SHP77 (cell line): ENCODE results near the gene DNTT.

Experiments used
- DNase-seq, 2 experiments: peaks; one replicate each; lab custom pipeline; 2025; lab: John Stamatoyannopoulos, UW

Gene DNTT

GRCh38 chr10:96304230-96304629, at the start of gene DNTT:
Gene DNTT (plus strand): TSS chr10:96304434. CDS start chr10:96304498, 64 bp downstream.
- no peak for DNase-seq

- no peak for DNase-seq
Measured at GRCh38 chr10:96254976-96255375, 49.3 kb upstream of the DNTT start.

GRCh38 chr10:96255549-96256333, 48.5 kb upstream of the DNTT start:
- no peak for DNase-seq

- DNase-seq: no peak
Measured at GRCh38 chr10:96257944-96258343, 46.3 kb upstream of the DNTT start.

- no peak for DNase-seq
Measured at GRCh38 chr10:96259150-96259549, 45.1 kb upstream of the DNTT start.

GRCh38 chr10:96260014-96260413, 44.2 kb upstream of the DNTT start:
- no peak for DNase-seq

- DNase-seq: no peak
Measured at GRCh38 chr10:96261132-96261531, 43.1 kb upstream of the DNTT start.

- no peak for DNase-seq
Measured at GRCh38 chr10:96261930-96262329, 42.3 kb upstream of the DNTT start.

GRCh38 chr10:96263176-96263575, 41.1 kb upstream of the DNTT start:
- DNase-seq: no peak

GRCh38 chr10:96263669-96264068, 40.6 kb upstream of the DNTT start:
- DNase-seq: no peak

- DNase-seq: no peak
Measured at GRCh38 chr10:96264938-96265337, 39.3 kb upstream of the DNTT start.

GRCh38 chr10:96266118-96266770, 38.0 kb upstream of the DNTT start:
- no peak for DNase-seq

- no peak for DNase-seq
Measured at GRCh38 chr10:96267234-96267705, 37.0 kb upstream of the DNTT start.

GRCh38 chr10:96268341-96268909, 35.8 kb upstream of the DNTT start:
- no peak for DNase-seq

- no peak for DNase-seq
Measured at GRCh38 chr10:96269438-96270300, 34.6 kb upstream of the DNTT start.

GRCh38 chr10:96270571-96270970, 33.7 kb upstream of the DNTT start:
- no peak for DNase-seq

GRCh38 chr10:96271016-96271815, 33.0 kb upstream of the DNTT start, which contains the start of gene BLNK:
Gene BLNK (minus strand): TSS chr10:96271569. CDS start chr10:96271398, 171 bp downstream.
- DNase-seq: no peak

GRCh38 chr10:96272316-96273280, 31.6 kb upstream of the DNTT start:
- DNase-seq: no peak

- DNase-seq: no peak
Measured at GRCh38 chr10:96275685-96276418, 28.4 kb upstream of the DNTT start.
